ENCODE data around the gene SCLY.

The SCLY gene

DNA sequence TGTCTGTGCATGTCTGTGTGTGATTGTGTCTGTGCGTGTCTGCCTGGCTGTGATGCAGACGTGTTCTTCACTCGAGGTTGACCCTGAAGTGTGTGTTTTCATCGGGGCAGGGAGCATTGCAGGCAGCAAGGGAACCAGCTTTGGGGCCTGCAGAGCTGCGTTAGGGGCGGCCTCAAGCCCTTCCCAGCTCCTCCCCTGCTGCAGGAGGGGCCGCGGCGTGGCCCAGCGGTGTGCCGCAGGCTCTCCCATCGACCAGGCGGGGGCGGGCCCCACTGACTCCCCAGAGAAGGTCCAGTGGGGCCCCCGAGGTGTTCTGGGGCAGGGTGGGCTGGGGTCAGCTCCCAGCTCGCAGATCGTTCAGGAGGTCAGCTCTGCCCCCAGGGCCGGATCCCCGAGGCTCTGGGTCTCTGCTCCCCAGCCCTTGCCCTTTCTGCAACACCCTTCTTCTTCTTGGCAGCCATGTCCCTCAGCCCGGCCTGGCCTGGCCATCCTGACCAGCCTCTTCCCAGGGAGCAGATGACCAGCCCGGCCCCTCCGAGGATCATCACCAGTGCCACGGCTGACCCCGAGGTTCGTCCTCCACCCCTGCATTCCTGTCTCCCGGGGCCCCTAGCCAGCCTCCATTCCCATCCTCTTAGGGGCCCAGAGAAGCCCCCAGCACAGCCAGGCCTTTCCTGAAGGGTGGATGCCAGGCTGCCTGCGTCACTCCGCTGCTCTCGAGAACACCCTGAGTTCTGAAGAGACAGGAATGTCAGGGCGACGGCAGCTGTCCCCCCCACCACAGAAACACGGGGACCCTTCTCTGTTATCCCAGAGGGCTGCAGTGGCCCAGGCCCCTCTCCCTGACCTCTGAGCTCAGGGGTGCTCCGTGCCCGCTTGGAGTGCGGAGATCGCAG is 66.6 kb downstream of the SCLY start:
- peak; percentile 55 for DNase-seq (ENCODE audit: low spot score)

DNA sequence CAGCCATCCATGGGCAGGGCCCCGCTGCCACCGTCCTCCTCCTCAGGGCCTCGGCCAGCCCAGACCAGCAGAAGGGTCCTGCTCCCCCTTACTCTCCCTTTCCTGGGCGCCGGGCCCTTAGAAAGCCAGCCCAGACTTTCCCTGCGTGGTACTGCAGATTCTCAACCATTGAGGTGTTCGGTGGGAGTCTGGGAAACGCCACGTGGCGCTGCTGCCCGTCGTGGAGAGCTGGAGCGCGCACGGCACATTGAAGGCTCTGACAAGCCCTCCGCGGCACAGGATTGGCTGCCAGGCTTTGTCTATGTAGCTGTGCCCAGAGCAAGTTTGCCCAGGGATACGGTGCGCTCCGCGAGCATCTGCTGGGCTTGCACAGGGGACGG is 67.2 kb downstream of the SCLY start:
- no peak for DNase-seq (ENCODE audit: low spot score)

DNA sequence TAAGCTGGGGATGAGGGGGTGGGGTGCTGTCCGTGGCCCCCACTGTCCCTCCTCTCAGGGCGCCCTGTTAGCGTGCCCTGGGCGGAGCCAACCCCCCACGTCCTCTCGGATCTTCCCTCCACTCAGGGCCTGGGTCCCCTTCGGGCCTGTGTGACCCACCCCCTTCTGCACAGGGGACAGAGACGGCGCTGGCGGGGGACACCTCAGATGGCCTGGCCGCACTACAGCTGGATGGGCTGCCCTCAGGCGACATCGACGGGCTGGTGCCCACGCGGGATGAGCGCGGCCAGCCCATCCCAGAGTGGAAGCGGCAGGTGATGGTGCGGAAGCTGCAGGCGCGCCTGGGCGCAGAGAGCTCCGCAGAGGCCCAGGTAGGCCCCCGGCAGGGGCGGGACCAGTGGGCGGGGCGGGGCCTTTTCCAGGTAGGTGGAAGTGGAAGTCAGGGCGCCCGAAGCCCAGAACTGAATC is 67.8 kb downstream of the SCLY start:
- no peak for DNase-seq (ENCODE audit: low spot score)

DNA sequence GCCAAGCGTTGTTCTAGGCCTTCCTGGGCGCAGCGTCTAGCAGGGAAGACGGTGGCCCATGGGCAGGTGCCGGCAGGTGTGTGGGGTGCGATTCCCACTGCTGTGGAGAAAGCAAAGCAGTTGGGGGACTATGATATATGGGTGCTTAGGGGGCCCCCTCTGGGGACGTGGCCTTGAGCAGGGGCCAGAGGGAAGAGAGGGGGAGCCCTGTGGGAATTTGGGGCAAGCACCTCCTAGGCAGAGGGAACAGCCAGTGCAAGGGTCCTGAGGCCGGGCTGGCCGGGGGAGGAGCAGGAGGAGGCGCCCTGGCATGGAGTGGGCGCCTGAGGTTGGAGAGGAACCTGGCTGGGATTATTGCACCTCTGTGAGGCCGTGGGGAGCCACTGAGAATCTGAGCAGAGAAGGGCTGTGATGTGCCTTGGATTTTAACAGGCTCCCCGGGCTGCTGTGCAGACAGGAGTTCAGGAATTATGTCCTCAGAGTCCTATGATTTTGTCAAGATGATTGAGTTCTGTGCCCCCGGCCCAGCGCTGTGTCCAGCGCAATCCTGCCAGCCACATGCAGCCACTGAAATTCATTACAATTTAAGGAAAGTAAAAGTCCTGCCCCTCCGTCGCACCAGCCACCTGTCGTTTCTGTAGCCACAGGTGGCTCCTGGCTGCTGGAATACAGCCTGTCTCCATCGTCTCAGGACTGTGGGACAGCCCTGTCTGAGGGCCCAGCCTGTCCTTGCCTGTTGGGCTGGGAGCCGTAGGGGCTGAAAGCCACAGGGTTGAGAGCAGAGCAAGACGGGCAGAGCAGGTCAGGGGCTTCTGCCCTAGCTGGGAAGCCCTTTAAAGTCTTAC is 68.6 kb downstream of the SCLY start:
- DNase-seq (ENCODE audit: low spot score), result no peak

GRCh38 chr2:238130111-238130695 is 69.4 kb downstream of the SCLY start:
- no peak for DNase-seq (ENCODE audit: low spot score)

GRCh38 chr2:238130696-238131628 is 70.2 kb downstream of the SCLY start:
- no peak for DNase-seq (ENCODE audit: low spot score)

DNA sequence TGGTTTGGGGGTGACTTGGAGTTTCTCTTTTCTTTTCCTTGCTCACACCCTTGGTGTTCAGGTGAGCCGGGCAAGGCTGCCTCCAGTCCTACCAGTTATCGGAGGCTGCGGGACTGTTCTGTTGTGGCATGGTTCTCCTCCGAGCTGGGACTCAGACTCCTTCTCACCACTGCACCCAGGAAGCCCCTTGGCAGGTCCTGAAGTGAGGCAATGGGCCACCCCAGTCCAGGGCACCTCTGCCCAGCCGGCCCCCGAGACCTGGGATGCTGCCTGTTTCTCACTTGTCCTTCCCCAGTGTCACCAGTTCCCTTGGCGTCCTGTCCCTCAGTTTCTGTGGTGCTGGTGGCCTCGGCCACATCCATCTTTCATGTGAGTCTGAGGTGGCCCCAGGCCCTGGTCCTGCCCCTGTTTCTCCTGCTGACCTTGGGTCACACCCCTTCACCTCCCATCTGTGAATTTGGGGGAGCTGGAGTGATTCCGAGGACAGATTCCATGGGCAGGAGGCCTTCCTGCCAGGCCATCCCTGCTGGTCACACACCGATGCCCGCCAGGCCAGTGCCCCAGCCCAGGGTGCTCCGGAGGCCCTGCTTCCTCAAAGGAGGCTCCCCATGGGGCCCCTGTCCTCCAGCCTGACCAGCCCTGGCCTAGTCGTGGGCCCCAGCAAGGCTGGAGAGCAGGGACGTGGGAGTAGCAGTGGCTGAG is 71.1 kb downstream of the SCLY start:
- DNase-seq (ENCODE audit: low spot score), result no peak

DNA sequence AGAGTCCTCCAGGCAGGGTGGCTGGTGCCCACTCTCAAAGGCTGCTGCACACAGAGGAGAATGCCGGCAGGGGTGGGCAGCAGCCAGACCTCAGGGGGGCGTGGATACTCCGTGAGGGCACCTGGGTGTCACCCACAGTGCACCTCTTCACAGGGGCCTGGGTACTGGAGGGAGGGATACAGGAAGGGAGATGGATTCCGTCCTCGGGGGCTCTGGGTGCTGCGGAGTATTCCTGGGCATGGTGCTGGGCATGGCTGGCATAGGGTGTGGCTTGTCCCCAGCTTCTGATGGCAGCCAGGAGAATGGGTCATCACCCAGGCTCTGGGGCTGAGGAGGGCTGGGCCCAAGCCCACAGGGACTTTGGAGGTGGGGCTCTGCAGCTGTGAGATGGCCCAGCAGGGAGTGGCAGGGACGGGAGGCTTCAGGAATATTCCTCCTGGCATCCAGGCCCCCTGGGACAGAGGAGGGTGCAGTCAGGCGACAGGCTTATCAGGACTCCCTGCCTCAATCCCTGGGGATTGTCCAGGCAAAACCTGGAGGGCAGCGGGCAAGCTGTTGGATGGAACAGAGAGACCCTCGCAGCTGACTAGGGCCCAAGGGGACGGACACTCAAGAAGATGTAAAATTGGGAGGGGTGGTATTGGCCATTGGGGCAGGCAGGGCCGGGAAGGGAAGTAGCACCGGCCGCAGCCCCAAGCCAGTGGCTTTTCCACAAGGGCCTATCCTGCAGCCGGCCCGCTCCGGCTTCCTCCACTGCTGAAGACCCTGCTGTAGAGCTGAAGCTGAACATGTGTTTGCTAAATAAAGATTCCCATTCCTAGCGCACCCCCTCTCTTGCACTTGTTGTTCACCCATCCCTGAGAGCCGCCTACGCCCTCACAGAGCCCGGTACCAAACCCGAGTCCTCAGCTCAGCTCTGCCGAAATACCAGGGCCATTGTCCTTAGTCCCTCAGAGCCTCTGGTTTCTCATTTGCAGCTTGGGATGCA is 72.0 kb downstream of the SCLY start:
- DNase-seq (ENCODE audit: low spot score), result no peak

- DNase-seq (ENCODE audit: low spot score), result no peak
Observed at GRCh38 chr2:238133499-238134392, 72.9 kb downstream of the SCLY start.

DNA sequence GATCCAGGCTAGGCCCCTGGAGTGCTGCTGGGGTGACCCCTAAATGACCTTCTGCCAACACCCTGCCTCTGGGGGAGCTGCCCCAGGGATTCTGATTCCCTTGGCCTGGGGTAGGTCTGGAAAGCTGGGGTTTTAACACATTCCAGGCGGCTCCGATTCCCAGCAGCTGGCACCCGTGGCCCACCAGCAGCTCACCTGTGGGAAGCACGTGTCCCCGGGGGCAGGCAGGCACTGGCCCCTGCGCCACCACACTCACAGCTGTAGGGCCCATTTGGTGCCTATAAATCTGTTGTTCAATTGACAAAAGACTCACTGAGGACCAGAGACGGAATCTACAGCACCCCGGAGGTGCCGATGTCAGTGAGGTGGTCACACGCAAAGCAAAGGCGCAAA is 73.6 kb downstream of the SCLY start:
- no peak for DNase-seq (ENCODE audit: low spot score)

GRCh38 chr2:238135601-238136150 is 74.9 kb downstream of the SCLY start:
- no peak for DNase-seq (ENCODE audit: low spot score)

GRCh38 chr2:238136820-238137537 is 76.2 kb downstream of the SCLY start:
- no peak for DNase-seq (ENCODE audit: low spot score)

- no peak for DNase-seq (ENCODE audit: low spot score)
Observed at GRCh38 chr2:238137885-238138284, 77.1 kb downstream of the SCLY start.

DNA sequence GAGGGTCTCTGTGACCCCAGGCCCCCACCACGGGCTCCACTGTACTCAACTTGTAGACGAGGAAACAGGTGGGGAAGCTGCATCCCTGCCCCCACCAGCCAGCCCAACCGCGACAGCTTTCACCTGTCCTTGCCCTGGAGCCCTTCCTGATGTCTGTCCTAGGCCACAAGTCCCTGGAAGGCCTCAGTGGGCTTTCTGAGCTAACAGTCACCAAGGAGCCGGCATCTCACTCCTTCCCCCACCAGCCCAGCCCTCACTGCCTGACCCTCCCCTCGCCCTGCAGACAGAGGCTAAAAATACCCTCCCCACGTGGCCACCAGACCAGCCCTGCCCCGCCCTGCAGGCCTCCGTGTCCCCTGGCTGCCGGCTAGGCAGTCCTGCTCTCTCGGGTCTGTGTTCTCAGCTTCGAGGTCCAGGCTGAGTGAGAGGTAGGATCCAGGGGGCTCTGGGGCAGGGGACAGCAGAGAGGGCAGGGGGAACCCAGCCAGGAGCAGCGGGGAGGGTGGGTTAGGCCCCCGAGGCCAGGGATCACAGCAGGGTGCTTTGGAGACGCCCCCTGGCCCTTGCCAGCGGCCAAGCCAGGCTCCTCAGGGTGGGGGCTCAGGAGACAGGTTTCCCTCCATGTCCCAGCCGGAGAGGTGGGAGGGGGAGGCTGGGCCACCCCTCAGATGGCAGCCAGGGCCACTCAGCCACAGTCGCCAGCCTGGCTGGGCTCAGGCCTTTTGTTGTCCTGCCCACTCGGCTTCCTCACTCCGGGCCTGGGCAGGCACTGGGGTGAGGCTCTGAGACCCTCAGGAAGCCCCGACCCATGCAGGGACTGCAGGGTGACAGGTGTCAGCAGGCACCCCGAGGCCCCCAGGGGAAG is 77.8 kb downstream of the SCLY start, which contains the start of gene KLHL30:
Gene KLHL30, plus strand, starts transcription at position 338 of the 865 bp plus-strand sequence. CDS start 2,087 bp downstream, outside the sequence.
- DNase-seq (ENCODE audit: low spot score), result no peak

DNA sequence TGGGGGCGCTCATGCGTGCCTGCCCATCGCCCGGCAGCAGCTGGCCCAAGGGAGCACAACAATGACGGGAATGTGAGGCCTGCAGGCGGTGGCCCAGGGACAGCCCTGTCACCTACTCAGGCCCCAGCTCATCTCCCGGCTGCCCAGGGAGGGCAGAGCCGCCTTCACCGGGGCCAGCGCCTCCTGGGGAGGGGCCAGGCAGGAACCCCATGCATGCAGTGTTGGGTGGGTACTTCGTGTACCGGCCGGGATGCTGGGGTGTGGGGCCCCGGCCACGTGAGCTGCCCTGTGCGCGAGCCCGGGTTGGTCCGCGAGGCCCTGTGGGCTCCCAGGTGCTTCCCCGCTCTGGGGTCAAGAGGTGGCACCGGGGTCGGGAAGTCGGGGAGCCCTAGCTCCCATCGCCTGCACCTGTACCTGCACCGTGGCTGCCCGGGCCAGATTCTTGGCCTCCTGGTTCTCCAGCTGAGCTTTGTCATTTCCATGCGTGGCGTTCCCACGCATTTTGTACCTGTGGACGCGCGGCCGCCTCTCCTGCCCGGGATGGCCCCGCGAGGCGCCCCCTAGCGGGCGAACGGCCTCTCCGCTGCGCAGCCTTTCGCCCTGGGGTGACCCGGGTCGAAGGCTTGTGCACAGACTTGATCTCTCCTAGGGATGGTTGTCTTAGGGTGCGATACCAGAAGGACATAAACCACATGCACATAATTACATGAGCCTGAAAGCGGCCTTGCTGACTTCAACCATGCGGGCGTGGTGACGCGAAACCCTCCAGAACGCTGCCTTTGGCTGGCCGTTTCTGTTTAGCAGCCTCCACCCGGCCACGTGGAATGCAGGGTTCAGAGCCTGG is 78.6 kb downstream of the SCLY start:
- DNase-seq (ENCODE audit: low spot score), result peak; percentile 14

- no peak for DNase-seq (ENCODE audit: low spot score)
Observed at GRCh38 chr2:238140040-238140439, 79.2 kb downstream of the SCLY start.
